IgD-negative memory B cell (primary cell): ENCODE results near the gene ATP6V0B. TPM values are rescaled to one million over a fixed set of nuclear protein-coding genes. Genes with fewer than 3 reads are reported as not detected.
A peak's percentile ranks its signal among the peaks of the same experiment; 100 is the strongest.

Source experiments
- H3K27ac Mint-ChIP-seq, 3 donors: one replicate each; pipeline ENCODE4 v1.8.0; 2020 to 2022; ENCODE audit warnings: mild to moderate bottlenecking in 3 of 3, mixed read lengths in 3 of 3, moderate library complexity in 1 of 3
- H3K27me3 Mint-ChIP-seq: one replicate; pipeline ENCODE4 v1.8.0; 2021; ENCODE audit warnings: mixed read lengths
- H3K36me3 Mint-ChIP-seq: one replicate; pipeline ENCODE4 v1.8.0; 2020; ENCODE audit warnings: mild to moderate bottlenecking, mixed read lengths
- H3K4me1 Mint-ChIP-seq, 3 donors: one replicate each; pipeline ENCODE4 v1.8.0; 2020 to 2022; ENCODE audit warnings: mixed read lengths in 3 of 3, mild to moderate bottlenecking in 1 of 3
- H3K4me3 Mint-ChIP-seq, 4 donors: one replicate each; pipeline ENCODE4 v1.8.0; 2020 to 2022; ENCODE audit warnings: mild to moderate bottlenecking in 4 of 4, mixed read lengths in 4 of 4, moderate library complexity in 3 of 4
- H3K9me3 Mint-ChIP-seq, 3 donors: one replicate each; pipeline ENCODE4 v1.8.0; 2020 to 2021; ENCODE audit warnings: mixed read lengths in 3 of 3, mild to moderate bottlenecking in 1 of 3
- polyA plus RNA-seq: library from polyadenylated mRNA; unstranded; fragments of 300-500 nt; fragmentation: Illumina TruSeq; gene quantifications from one replicate; pipeline ENCODE4 v1.2.3, GENCODE V29; 2021

Gene ATP6V0B
- polyA plus RNA-seq, 1 donor from 2014 or later: 261 TPM

DNA sequence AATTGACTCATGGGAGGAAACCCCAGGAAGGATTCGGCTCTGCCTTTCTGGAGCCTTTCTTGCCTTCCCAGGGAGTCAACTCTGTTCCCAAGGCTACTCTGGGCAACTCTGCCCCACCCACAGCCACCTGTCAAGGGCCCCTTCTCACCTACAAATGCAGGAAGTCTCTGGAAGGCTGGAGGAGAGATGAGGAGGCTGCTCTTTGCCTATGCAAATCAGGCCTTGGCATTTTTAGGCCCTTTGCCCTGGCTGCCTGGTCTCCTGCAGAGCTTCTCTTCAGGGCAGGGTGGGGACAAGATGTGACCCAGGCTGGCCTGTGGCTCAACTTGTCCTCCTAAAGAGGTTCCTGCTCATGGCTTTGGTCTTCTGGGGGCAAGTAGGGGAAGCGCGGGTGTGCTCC is 51.1 kb downstream of the ATP6V0B start:
- Mint-ChIP-seq H3K9me3 (no peaks in the 10 kb centered on the region), H3K4me1 (peaks cover 27 to 31% (median 27%) of the 10 kb centered on the region in 3 donors), H3K36me3 (no peaks in the 10 kb centered on the region), H3K27me3 (no peaks in the 10 kb centered on the region), H3K4me3 (peak overlapping the region; percentile 41 to 87 (median 74)), H3K27ac (peak overlapping the region; percentile 36 to 91 (median 77))

DNA sequence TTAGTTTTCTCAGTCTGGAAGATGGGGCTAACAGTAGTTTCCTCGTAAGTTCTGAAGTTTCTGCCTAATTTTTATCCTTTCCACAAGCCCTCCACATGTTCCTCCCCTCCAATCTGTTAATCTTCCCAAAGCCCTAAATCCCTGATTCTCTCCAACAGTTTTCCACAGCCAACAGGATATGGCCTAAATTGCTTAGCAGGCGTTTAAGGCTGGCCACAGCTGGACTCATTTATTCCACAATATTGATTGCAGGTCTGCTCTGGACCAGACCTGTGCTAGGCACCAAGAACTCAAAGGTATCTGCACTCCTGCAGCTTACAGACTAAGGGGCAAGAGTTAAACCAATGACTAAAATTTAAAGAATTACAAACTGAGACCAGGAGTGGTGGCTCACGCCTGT is 52.6 kb downstream of the ATP6V0B start:
- no peaks in the 10 kb centered on the region for H3K27me3 Mint-ChIP-seq
- H3K4me1 Mint-ChIP-seq: peaks cover 27 to 31% (median 27%) of the 10 kb centered on the region in 3 donors
- no peak overlapping the region for H3K27ac Mint-ChIP-seq
- no peaks in the 10 kb centered on the region for H3K9me3 Mint-ChIP-seq
- H3K4me3 Mint-ChIP-seq: peak overlapping the region in 2 of 4 donors; percentile 21 to 92
- no peaks in the 10 kb centered on the region for H3K36me3 Mint-ChIP-seq

Other genes starting within 250 kb of the ATP6V0B start
- not detected for gene ARTN, start 41.2 kb upstream of the ATP6V0B start, polyA plus RNA-seq
- gene IPO13, start 28.0 kb upstream of the ATP6V0B start, polyA plus RNA-seq: 14.9 TPM
- 38.4 TPM for gene DPH2, start 5.0 kb upstream of the ATP6V0B start, polyA plus RNA-seq
- gene B4GALT2, start 4.2 kb downstream of the ATP6V0B start, polyA plus RNA-seq: 1.0 TPM
- gene CCDC24, start 16.6 kb downstream of the ATP6V0B start, polyA plus RNA-seq: 5.3 TPM
- 0.19 TPM for gene SLC6A9, start 56.5 kb downstream of the ATP6V0B start, polyA plus RNA-seq
- not detected for gene KLF17, start 143.9 kb downstream of the ATP6V0B start, polyA plus RNA-seq
- not detected for gene KLF18, start 166.7 kb downstream of the ATP6V0B start, polyA plus RNA-seq
- 36.0 TPM for gene DMAP1, start 238.5 kb downstream of the ATP6V0B start, polyA plus RNA-seq